ENCODE data around the gene ZNF217.
A peak's percentile ranks its signal among the peaks of the same experiment; 100 is the strongest.
"Not testable (repeated sequence)": the region's sequence is repeated elsewhere in the genome, so short reads cannot be mapped to it uniquely, and the experiment has no call there.

The ZNF217 gene

DNA sequence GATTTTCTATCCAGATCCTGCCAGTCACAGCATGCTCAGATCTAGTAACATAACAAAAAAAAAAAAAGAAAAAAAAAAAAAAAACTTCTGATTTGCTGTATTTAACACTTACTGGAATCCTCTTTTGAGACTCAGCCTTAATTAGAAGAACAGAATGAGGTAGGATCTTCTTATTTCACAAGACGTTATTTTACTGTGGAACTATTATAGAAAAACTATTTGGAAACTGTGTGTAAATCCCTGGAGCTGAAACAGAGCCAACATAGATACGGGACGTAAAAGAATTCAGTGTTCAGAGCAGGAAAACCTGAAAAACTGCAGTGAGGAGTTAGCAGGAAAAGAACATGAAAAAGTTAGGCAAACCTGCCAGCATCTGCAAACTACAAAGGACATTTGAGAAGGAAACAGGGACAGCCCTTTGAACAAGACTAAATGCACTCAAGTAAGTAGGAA lies 3.4 kb upstream of the ZNF217 start:
- no peak for DNase-seq

DNA sequence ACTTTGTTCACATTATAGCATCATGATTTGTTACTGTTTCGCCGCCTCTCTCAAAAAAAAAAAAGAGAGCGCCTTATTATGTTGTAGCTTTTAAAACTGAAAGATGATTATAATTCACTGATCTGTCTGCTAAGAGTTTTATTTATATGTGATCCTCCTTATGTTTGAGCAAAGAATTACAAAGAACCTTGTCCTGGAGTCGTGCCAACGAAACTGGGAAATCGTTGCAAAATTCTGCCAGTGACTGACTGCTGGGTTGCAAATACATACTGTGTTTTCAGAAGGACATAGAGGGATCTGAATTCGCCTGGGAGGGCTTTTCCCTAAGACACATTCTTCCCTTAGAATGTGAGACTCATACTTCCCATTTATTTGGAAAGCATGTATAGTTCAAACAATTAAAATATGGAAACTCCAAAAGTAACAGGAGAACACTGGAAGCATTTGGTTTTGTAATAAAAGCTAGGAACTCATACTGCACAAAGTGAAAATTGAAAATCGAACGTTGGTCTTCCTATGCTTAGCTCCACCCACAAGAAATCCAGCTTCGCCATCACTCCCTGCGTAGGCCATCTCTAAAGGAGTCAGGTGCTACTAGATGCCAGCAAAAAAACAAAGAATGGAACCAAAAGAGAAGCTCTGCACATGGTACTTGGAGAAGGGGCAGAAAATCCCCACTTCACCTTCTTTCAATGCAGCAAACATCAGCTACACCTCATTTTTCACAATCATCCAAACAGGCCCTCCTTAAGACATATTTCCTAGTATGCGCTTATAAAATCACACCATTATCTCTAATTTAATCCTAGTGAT lies 2.8 kb upstream of the ZNF217 start:
- DNase-seq: peak; percentile 34

DNA sequence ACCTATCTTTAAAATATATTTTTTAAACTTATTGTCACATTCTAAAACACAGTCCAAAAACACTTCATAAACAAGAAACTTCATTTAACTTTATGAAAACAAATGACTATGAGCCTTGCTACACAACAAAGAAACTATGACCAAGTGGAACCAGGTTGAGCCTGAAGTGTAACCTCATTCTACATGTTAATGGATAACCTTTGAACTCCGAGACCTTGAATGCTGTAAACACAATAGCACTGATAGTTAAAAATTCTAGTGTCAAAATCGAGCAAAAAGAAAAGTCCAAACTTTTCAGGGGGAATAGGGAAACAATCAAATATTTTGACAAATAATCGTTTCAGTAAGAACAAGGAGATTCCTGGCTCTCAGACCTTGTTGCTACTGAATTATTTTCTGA lies 2.1 kb upstream of the ZNF217 start:
- not testable (repeated sequence) for DNase-seq

GRCh38 chr20:53595018-53595378 lies 1.4 kb upstream of the ZNF217 start:
- no peak for DNase-seq

- peak; percentile 99 for DNase-seq
Measured at GRCh38 chr20:53594068-53595017, 704 bp upstream of the ZNF217 start.

DNA sequence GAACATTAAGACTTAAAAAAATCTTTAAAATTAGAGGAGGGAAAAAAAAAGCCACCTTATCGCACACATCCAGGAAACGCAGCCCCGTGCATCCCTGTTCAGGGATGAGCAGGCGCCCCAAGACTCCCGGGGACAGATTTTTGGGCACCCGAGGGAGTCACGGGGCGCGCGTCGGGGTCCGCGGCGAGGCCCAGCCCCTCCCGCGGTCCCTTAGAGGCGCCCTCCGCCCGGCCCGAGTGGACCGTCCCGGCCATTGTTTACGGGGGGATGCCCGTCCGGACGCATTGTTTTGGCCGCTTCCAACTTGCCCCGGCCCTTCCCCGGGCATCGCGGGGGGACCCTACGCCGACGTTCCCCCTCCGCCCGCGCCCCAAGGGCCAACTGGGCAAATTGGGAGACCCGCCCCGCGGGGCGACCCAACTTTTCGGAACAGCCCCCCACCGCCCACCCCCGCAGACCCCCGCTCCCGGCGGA lies 610 bp downstream of the ZNF217 start:
- peak; percentile 44 for DNase-seq

DNA sequence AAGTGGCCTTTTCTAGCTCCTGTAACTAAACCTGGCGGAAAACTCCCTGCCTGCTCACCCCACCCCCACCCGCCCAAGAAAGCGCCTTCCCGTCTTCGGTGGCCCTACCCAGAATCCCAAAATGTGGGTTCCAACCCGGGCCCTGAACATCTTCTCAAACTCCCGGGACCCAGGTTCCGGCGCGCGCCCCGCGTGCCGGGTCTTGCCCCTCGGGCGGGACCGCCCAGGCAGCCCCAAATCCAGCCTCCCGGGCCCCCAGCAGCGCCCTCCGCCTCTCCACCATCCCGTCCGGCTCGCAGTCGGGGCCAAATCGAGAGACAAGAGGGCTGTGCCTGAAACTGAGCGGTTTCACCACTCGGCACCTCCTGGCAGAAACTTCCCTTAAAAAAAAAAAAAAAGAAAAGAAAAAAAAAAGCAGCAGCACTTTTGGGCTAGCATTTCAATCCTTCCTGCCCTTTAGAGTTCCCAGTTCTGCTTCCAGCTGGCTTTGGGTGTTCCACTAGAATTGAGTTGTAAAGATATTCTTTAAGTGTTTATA lies 1.1 kb downstream of the ZNF217 start:
- DNase-seq: peak; percentile 65

DNA sequence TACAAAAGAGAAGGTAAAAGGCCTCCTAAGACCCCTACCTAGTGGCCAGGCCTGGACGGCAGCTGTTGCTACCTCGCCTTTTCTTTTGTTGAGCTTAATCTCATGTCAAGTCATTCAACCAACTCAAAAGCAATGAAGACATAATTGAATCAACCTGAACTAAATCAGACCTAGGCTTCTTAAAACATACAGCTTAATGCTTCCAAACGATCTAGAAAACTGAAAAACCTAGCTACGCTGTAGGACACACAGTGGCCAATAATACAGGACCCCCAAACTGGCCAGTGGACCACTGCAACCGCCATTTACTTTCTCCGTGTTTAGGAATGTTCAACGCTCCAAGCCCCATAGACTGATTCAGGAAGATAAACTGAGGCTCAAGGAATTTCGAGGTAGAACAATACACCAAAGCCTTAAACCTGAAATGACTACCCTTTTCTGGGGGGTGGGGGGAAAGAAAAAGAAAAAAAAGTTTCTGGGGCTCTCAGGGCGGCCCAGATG lies 1.6 kb downstream of the ZNF217 start:
- DNase-seq: not testable (repeated sequence)

- DNase-seq: not testable (repeated sequence)
Measured at GRCh38 chr20:53591206-53591741, 2.4 kb downstream of the ZNF217 start.

DNA sequence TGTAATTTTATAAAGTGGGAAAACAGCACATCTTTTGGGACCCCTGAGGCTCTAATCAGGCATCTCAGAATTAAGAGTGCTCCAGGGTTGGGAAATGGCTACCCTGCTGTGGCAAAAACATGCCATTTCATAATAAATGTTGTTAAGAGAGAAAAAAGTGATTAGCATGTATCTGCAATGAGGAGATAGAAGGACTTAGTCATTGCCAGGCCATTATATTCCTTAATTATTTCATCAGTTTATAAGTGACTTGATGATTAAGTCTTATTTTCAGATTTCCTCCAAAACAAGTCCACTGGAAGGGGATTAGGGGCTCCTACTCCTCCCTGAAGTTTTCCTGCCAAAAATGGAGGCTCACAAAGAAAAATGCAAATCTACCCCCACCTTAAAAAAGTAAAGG lies 3.0 kb downstream of the ZNF217 start:
- DNase-seq: not testable (repeated sequence)

GRCh38 chr20:53590122-53590521 lies 3.5 kb downstream of the ZNF217 start:
- DNase-seq: not testable (repeated sequence)

DNA sequence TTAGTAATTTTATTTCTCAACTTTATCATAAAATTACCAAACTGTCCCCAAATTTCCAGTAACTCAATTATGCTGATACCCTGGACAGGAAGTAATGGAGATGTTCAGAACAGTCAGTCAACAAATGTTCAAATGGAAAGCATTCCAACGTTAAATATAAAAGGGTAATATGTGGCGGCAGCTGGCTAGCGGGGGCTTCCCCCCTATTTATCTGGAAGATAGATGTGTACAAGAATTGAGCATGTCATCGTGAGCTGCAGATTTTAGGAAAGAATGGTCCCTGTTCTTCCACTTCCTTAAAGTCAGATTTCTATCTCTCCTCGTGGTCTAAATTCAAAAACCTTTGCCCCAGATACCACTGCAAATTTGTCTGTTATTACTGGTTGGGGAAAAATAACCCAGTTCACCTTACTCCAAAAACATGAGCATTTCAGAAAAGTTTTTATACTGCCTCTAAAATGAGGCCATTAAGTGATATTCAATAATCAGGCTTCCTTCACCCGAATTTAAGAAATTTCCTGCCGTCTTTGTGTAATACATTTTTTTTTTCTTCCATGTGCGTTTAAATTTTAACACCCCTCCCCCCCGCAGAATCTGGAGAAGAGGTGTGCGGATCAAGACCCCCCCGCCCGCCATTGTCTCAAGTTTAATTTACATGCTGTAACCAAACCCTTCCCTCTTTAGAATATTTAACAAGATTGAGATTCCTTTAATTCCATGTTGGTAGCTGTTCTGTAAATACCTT lies 4.1 kb downstream of the ZNF217 start:
- DNase-seq: peak; percentile 19

- not testable (repeated sequence) for DNase-seq
Measured at GRCh38 chr20:53587157-53587703, 6.4 kb downstream of the ZNF217 start.

- DNase-seq: no peak
Measured at GRCh38 chr20:53586640-53587039, 7.0 kb downstream of the ZNF217 start.

DNA sequence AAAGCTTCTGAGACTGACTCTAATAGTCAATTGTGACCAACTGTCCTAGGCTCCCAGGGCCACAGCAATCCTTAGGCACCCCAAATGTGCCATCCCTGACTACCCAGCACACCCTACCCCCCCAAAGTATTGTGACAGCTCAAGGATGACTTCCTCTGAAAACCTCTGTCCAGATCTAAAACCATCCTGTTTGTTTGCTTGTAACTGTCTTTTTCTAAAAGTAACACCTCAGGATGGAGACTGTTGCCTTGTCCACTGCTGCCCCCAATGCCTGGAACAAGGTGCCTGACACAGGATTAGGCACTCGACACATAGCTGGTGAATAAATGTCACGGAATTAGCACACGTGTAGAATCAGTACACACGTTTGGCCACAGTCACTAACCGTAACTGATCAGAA lies 7.7 kb downstream of the ZNF217 start:
- DNase-seq: not testable (repeated sequence)

GRCh38 chr20:53585004-53585569 lies 8.6 kb downstream of the ZNF217 start:
- DNase-seq: not testable (repeated sequence)

GRCh38 chr20:53584550-53584913 lies 9.1 kb downstream of the ZNF217 start:
- DNase-seq: not testable (repeated sequence)

DNA sequence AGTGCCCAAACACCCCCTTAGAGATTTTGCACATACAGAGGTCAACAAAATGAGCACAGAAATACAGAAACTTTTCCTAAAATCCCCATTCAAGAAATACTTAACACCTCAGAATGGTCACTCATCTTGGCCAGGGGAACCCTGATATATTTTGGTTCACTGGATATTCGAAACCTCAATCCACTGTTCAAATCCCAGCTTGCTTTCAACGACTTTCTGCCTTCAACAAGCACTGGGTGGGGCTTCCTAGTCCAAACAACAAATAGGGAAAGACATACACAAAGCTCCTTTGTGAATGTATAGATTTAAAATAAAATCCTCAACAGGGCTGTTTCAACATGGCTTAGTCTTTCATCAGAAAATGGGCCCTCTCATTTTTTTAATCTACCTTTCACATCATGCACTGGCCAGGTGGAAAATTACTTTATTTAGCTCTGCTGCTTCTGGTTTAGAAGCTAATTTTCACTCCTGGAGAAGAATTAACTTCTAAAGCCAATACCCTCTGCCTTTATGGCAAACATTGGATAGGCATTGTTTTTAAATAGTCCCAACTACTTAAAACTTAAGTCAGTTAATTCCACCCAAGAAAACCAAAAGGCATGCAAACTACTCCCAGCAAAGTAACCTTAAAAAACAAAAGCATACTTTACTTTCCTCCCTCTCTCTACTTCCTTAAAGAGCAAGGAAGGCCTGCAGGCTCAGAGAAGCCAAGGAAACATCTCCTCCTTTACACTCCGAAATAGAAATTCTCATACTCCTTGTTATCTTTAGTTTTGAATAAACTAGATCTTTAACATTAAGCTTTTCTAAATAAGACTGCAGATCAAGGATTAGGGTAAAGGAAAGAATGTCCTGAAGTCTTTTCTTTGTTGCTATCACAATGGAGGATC lies 9.7 kb downstream of the ZNF217 start:
- not testable (repeated sequence) for DNase-seq

- DNase-seq: peak; percentile 67
Measured at GRCh38 chr20:53582574-53583351, 10.9 kb downstream of the ZNF217 start.

- no peak for DNase-seq
Measured at GRCh38 chr20:53582251-53582570, 11.4 kb downstream of the ZNF217 start.

Data from CD4-positive, alpha-beta T cell treated with Interleukin-17A for 4 hours (primary cell).